NCI-H2171 treated with DMSO at 0.1 percent for 48 hours (cell line): ENCODE results near the gene HARS1.
A peak's percentile ranks its signal among the peaks of the same experiment; 100 is the strongest.
"Not testable (repeated sequence)": the region's sequence is repeated elsewhere in the genome, so short reads cannot be mapped to it uniquely, and the experiment has no call there.

ENCODE experiments used
- DNase-seq: peaks from one replicate; lab custom pipeline; 2025; lab: John Stamatoyannopoulos, UW

The HARS1 gene

GRCh38 chr5:140674629-140675028 lies 16.5 kb downstream of the HARS1 start:
- DNase-seq = no peak

GRCh38 chr5:140674211-140674610 lies 17.0 kb downstream of the HARS1 start:
- DNase-seq = no peak

- no peak for DNase-seq
These were observed 17.8 kb downstream of the HARS1 start, which contains the start of gene DND1 for GRCh38 chr5:140673187-140673976. DND1 (minus strand) TSS chr5:140673576; CDS start chr5:140673542, 34 bp downstream.

GRCh38 chr5:140672455-140673186 lies 18.5 kb downstream of the HARS1 start:
- DNase-seq = no peak

- DNase-seq = no peak
These were observed 19.6 kb downstream of the HARS1 start for GRCh38 chr5:140671472-140672125.

- DNase-seq = not testable (repeated sequence)
These were observed 20.1 kb downstream of the HARS1 start for GRCh38 chr5:140671035-140671434.

- peak; percentile 86 for DNase-seq
These were observed 26.6 kb downstream of the HARS1 start, which contains the start of gene WDR55 for GRCh38 chr5:140664359-140665119. WDR55 (plus strand) TSS chr5:140664904; CDS start chr5:140664913, 9 bp downstream.

- DNase-seq = no peak
These were observed 27.2 kb downstream of the HARS1 start for GRCh38 chr5:140664030-140664358.

- DNase-seq = not testable (repeated sequence)
These were observed 30.8 kb downstream of the HARS1 start for GRCh38 chr5:140660371-140660770.

- DNase-seq = no peak
These were observed 32.3 kb downstream of the HARS1 start for GRCh38 chr5:140658870-140659269.

- no peak for DNase-seq
These were observed 44.1 kb downstream of the HARS1 start for GRCh38 chr5:140647042-140647419.

GRCh38 chr5:140642718-140643117 lies 48.5 kb downstream of the HARS1 start:
- no peak for DNase-seq

GRCh38 chr5:140641716-140642115 lies 49.5 kb downstream of the HARS1 start:
- no peak for DNase-seq

- DNase-seq = peak; percentile 86
These were observed 51.8 kb downstream of the HARS1 start, which contains the start of gene TMCO6 for GRCh38 chr5:140639148-140639981. TMCO6 (plus strand) TSS chr5:140639451; CDS start chr5:140639528, 77 bp downstream.

GRCh38 chr5:140638898-140639147 lies 52.3 kb downstream of the HARS1 start:
- DNase-seq = not testable (repeated sequence)

- no peak for DNase-seq
These were observed 53.6 kb downstream of the HARS1 start for GRCh38 chr5:140637371-140638100.

GRCh38 chr5:140635291-140636257 lies 55.6 kb downstream of the HARS1 start:
- no peak for DNase-seq

GRCh38 chr5:140634103-140634502 lies 57.1 kb downstream of the HARS1 start:
- DNase-seq = no peak

GRCh38 chr5:140633501-140633900 lies 57.7 kb downstream of the HARS1 start:
- DNase-seq = no peak
